Fibroblast of skin of abdomen (primary cell): ENCODE measurements around the gene ADPRH.
"Not testable (repeated sequence)": the region's sequence is repeated elsewhere in the genome, so short reads cannot be mapped to it uniquely, and the experiment has no call there.

ENCODE experiments used
- DNase-seq: peaks from one replicate; pipeline ENCODE4 v3.0.0-alpha.2; 2013

ADPRH gene

GRCh38 chr3:119560160-119560559, 19.1 kb upstream of the ADPRH start:
- no peak for DNase-seq

GRCh38 chr3:119562307-119562961, 16.9 kb upstream of the ADPRH start:
- DNase-seq, result no peak

- DNase-seq, result not testable (repeated sequence)
Measured at GRCh38 chr3:119563334-119563733, 16.0 kb upstream of the ADPRH start.

DNA sequence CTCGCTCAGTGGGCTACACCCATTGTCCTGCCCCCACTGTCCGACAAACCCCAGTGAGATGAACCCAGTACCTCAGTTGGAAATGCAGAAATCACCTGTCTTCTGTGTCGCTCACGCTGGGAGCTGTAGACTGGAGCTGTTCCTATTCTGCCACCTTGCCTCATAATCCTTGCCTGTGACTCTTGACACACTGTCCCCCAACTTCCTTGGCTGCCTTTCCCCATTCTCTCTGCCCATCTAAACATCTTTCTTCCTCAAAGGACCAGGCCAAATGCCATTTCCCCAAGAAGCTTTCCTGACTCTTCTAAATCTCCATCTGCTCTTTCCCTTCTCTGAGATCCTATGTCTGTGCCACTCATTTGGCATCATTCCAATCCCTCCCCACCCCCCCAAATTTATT, 10.1 kb upstream of the ADPRH start:
- no peak for DNase-seq

- DNase-seq, result no peak
Measured at GRCh38 chr3:119570229-119570628, 9.1 kb upstream of the ADPRH start.

GRCh38 chr3:119571230-119571629, 8.1 kb upstream of the ADPRH start:
- DNase-seq, result no peak

DNA sequence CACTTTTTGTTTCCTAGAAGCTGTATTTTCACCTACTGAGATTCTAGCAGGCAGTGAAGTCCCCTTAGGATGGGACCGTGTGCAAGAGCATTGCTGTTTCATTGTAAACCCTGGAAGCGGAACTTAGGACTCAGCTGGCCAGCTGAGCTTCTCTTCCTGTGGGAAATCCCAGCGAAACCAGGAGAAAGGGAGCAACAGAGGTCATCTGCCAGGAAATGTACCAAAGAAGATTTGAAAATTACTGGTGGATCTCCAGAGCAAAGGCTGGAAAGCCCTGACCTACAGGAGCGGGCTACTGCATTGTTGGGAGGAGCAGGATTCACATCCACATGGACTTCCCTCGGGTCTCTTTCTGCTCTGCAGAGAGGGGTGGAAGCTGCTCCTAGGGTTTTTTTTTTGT, 7.6 kb upstream of the ADPRH start:
- DNase-seq, result no peak

DNA sequence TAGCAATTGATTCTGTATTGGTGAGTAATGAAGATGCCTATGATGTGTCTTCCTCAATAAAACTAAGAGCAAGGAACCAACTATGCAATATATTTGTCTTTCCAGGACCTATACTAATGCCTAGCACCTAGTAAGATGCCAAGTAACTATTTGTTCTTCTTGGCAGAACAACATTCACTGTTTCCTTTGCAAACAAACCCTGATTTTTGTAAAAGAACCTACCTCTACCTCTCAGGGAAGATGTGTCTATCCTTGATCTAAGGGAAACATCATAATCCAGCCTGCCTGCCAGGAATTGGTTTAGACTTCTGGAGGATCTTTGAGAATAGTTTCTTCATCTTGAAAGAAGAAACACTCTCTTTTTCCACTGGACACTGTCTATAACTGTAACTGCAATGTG, 3.8 kb upstream of the ADPRH start:
- DNase-seq, result no peak

- DNase-seq, result peak; percentile 28
Measured at GRCh38 chr3:119580067-119580760, 922 bp downstream of the ADPRH start.

- DNase-seq, result no peak
Measured at GRCh38 chr3:119582178-119582577, 2.9 kb downstream of the ADPRH start.

- no peak for DNase-seq
Measured at GRCh38 chr3:119585208-119585607, 5.9 kb downstream of the ADPRH start.

DNA sequence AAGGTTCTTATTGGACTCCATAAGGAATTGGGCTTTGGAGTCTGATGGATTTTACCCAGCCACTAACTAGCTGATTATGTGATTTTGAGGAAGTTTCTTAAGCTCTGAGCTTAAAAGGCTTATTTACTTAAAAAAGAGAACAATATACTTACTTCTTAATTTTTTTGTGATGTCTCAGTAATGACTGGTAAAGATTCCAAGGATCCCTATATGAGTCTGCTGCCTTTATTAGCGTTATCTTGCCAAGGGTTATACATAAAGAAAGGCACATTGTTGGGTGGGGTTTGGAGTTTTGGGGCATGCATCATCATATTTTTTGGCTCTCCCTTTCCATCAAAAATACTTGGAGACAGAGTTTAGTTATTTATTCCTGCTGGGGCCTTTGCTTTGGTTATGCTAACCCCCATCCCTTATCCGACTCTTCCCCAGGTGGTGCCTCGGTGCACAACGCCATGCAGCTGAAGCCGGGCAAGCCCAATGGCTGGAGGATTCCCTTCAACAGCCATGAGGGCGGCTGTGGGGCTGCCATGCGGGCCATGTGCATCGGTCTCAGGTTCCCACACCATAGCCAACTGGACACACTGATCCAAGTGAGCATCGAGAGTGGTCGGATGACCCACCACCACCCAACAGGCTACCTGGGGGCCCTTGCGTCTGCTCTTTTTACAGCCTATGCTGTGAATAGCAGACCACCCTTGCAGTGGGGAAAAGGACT, 6.7 kb downstream of the ADPRH start:
- peak; percentile 59 for DNase-seq

- peak; percentile 68 for DNase-seq
Measured at GRCh38 chr3:119586733-119587172, 7.5 kb downstream of the ADPRH start.

DNA sequence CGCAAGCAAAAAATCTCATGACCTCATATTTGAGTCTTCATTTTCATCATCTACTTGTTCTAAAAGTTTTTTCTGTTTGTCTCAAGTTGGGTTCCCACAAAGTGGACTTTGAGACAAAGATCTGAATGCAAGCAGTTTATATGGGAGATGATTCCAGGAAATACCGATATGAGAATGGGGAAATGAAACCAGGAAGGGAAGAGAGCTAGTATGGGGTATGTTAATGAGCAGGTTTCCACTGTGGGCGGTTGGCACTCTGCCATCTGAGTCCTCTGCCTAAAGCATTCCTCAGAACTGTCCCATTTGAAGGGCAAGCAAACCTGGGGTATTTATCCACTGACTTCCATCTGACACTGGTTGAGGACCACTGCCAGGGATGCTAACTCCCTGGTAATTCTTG, 8.8 kb downstream of the ADPRH start:
- DNase-seq, result peak; percentile 16

- no peak for DNase-seq
Measured at GRCh38 chr3:119589102-119589773, 9.9 kb downstream of the ADPRH start.

DNA sequence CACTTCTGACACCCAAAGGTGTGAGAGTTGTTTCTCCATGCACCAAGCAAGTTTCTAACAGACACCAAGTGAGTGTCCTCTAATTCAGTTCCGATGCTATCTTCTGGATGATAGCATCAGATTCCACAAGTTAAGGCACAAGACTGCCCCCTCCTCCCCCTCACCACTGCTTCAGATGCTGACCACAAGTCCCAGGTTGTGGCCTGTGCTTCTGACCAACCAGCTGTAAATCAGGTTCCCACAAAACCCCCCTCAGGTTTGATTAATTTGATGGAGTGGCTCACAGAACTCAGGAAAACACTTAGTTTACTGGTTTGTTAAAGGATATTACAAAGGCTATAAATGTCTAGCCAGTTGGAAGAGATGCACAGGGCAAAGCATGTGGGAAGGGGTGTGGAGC, 11.4 kb downstream of the ADPRH start:
- peak; percentile 31 for DNase-seq

DNA sequence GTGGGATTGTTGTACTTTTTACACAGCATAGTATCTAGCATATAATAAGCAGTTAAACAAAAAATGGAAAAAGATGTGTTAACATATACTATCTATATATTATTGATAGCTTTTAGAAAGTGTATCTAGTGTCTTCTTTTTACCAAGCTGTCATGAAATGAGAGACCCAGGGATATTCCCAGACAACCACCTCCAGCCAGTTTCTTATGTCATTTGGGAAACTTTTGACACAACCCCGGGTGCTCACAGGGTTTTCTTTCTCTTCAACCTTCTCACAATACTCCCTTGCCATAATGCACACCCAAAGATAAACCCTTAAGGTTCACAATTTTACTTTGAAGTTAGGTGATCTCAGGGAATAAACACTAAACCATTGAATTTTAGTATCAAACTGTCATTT, 13.6 kb downstream of the ADPRH start:
- DNase-seq, result no peak

DNA sequence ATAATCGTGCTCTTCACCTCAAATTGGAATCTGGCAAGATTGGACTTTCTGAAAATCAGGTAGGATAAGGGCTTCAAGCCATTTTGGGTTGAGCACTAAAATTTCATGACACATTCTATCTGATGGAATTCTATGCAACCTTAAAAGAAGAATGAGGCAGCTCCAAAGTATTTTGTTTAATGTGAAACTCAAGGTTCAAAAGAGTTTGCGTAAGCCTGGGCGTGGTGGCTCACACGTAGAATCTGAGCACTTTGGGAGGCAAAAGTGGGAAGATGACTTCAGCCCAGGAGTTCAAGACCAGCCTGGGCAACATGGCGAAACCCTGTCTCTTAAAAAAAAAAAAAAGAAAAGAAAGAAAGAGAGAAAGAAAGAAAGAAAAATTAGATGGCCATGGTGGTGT, 14.8 kb downstream of the ADPRH start:
- peak; percentile 13 for DNase-seq

- not testable (repeated sequence) for DNase-seq
Measured at GRCh38 chr3:119594929-119595328, 15.6 kb downstream of the ADPRH start.

DNA sequence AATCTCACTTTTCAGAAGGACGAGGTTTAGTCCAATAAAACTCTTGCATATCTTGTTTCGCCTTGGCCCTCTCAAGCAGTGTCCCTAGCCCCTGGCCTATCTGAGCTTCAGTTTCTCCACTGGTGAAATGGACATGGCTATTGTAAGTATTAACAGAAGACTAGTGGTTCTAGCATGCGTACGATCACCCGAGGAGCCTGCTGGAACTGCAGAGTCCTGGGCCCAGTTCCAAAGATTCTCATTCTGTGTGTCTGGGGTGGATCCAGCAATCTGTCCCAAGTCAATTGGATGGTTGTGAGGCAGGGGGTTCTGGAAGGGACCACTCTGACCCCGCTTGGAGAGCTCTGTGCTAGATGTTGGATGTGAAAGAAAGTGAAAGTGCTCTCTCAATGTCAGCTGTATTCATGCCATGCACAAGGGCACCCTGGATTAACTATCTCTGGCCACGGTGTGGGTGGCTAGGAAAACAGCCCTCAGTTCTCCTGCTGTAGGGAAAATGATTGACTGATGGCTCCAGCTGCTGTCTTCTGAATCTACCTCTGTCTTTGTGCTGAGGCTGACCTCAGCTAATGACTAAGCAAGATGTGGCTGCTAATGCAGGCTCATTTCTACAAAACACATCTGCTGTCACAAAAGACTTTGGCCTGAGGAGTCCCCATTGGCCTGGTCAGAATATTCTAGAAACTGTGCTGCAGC, 16.5 kb downstream of the ADPRH start:
- DNase-seq, result no peak

DNA sequence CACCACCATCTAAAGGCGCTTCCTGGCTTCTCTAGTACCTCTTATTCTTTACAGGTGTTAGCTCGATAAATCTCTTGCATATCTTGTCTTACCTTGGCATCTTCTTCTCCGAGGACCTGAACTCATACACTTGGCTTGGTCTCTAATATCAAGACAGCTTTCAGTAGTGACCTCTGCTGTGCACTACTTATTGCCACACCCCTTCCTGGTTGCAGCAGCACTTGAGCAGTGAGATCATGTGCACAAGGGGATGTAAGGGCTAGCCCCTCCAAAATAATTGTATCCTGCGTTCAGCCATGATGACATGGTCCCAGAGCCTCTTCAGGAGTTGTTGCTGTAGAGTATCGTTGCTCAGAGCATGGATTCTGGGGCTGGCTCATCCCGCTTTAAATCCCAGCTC, 17.1 kb downstream of the ADPRH start:
- no peak for DNase-seq

GRCh38 chr3:119597548-119598288, 18.4 kb downstream of the ADPRH start, which contains the start of gene PLA1A:
PLA1A (plus strand) TSS chr3:119597885; CDS start chr3:119597914, 29 bp downstream.
- no peak for DNase-seq
